ENCODE results near the gene PI4K2B.
"Not testable (repeated sequence)": the region's sequence is repeated elsewhere in the genome, so short reads cannot be mapped to it uniquely, and the experiment has no call there.

PI4K2B gene

DNA sequence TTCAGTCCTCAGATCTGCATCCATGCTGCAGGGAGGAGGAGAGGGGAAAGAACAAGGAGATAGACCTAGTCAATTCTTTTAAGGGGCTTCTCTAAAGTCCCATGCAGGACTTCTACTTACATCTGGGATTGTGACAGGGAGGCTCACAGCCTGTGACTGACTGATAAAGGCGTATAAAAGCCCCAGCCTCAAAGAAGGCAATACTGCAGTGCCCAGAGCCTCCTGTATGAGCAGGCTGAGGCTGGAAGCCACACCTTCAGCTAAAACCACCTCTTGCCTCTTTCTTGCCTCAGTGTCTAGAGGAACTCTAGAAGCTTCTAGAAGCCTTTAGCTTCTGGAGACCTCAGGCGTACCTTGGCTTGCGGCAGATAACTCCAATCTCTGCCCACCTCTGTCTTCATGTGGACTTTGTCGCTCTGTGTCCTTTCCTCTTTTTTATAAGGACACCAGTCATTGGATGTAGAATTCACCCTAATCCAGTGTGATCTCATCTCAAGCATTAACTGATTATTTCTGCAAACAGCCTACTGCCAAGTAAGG, 72.8 kb downstream of the PI4K2B start:
- DNase-seq (ENCODE audit: low read depth in 1 of 2, low spot score in 1 of 2), result no peak

DNA sequence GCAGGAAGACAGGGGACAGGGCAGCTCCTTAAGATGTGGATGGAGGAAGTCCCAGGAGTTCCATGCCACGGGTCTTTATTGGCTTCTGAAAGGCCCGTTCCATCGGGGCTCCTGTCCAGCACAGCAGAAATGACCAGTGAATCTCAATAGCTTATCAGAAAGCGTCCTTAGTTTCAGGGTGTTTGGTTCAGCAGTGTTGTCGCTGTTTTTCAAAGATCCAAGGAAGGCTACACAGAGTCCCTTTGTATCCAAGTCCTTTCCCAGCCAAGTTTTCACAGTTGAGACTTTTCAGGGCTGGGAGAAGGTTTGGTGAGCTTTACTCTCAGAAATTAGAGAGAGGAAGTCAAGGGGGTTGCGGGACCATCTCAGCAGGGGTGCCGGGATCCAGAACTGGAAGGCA, 73.8 kb downstream of the PI4K2B start:
- no peak for DNase-seq (ENCODE audit: low read depth in 1 of 2, low spot score in 1 of 2)

DNA sequence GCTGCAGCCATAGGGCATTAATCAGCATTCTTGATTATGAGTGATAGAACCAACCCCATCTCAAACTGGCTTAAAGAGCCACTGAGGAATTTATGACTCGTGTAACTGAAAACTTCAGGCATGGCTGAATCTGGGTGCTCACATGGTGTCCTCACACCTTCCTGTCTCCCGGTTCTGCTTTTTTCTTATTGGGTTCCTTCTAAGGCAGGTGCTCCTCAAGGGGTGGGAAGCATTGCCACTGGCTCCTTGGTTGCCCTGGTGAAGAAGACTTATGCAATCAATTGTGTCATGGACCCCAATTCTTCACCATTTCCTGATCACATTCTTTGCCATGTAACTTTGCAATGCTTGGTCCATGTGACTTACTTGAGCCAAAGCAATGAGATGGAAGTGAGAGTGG, 74.5 kb downstream of the PI4K2B start:
- DNase-seq (ENCODE audit: low read depth in 1 of 2, low spot score in 1 of 2), result no peak

DNA sequence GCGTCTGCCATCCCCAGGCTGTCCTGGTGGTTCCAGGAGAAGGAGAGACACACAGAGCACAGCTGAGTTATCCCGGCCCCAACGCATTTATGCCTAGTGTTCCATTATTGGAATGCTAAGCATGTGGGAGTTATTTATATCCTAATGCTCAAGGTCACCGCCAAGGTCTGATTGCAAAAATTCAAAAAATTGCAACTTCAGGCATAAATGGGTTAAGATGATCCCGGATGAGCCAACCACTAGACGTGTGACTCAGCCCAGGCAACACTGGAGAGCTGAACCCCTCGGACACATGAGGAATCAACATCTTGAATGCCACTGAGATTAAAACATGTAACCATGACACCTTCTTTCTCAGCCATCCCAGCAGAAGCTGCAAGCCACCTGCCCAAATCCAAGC, 74.9 kb downstream of the PI4K2B start:
- DNase-seq (ENCODE audit: low read depth in 1 of 2, low spot score in 1 of 2), result no peak

DNA sequence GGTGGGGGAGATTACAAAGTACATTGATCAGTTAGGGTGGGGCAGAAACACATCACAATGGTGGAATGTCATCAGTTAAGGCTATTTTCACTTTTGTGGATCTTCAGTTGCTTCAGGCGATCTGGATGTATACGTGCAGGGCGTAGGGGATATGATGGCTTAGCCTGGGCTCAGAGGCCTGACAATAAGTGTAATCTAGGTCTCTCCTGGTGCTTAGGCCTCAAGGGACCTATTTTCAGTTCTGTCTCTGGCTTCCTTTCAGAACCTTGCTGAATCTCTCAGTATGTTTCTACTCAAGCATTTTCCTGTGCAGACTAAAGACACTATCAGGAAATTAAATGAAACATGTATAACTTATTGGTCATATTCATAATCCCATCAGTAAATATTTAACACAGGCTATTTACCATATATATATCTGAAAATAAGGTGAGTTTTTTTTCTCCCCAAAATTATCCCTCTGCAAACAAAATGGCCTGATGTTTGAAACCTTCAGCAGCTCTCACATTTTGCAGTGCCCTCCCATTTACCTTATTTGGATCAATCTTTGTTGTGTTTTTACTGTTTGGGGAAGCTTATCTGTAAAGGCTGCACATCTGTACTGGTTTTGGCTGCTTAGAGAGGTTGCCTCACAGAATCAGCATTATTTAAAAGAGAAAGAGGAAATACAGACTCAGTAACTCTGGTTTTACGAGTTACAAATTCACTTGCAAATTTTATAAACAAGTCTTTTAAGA, 76.4 kb downstream of the PI4K2B start:
- DNase-seq (ENCODE audit: low read depth in 1 of 2, low spot score in 1 of 2), result no peak

DNA sequence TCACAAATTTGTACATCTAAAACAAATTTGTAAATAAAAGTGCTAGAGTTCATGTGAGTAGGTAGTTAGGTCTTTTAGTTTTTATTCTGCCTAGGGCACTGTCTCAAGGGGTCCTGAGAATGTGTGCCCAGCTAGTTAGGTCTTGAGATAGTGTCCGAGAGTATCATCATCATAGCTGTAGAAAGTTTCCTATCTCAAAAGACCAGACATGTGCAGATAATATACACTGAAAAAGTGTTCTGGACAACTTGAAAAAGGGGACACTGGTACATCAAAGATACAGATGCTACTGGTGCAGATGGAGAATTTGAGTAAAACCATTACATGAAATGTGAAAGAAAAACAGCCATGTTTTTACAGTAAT, 77.0 kb downstream of the PI4K2B start:
- DNase-seq (ENCODE audit: low read depth in 1 of 2, low spot score in 1 of 2), result no peak

DNA sequence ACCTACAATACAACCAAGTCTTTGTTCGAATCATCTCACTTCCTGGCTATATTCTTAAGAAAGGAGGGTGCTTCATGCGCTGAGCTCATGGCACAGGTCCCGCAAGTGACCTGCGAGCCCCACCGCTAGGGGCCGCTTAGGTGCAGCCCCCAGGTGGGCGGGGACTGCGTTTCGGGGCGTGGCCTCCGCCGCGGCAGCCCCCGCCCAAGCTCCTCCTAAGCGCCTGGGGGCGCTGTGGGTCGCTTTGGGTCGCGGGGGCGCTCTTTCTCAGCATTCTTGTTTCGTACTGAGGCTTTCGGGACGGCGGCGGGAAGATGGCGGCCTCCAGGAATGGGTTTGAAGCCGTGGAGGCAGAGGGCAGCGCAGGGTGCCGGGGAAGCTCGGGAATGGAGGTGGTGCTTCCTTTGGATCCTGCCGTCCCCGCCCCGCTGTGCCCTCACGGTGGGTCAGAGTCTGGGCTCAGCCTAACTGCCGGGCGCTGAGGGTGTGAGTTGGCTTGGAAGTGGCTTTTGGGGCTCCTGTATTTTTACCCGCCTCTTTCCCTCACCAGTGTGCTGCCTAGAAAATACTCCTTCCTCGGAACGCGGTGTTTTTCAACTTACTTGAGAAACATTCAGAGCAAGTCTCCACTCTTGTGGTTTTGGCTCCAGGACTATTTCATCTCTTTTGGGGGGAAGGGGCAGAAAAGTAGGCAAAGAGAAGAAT, 78.8 kb downstream of the PI4K2B start, which contains the start of gene ZCCHC4:
ZCCHC4 (plus strand) TSS at position 279 of the 705 bp plus-strand sequence; CDS start at position 315, 36 bp downstream.
- DNase-seq (ENCODE audit: low read depth in 1 of 2, low spot score in 1 of 2), result peak; percentile 80 to 85

DNA sequence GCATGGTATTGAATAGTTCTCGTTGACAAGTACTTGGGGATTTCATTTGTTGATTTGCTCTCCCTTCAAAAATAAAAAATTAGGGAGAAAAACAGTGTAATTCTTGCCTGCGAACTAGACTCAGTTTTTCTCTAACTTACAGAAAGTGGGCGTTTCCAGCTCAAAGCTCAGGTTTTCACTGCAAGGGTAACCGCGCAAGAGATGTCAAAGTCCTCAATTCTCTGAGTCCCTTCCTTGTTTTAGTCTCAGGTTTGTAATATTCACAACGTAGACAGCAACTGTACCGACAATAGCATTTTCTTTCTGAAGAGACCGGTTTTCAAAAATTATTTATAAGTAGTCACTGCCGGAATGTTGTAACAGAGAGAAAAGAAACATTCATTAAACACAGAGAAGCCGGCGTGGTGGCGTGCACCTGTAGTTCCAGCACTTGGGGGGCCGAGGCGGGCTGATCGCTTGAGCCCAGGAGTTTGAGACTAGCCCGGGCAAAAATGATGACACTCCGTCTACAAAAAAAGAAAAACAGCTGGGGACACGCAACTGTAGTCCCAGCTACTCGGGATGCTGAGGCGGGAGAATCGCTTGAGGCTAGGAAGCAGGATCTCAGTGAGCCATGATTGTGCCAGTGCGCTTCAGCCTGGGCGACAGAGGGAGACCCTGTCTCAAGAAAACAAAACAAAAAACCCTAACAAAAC, 79.5 kb downstream of the PI4K2B start:
- no peak for DNase-seq (ENCODE audit: low read depth in 1 of 2, low spot score in 1 of 2)

DNA sequence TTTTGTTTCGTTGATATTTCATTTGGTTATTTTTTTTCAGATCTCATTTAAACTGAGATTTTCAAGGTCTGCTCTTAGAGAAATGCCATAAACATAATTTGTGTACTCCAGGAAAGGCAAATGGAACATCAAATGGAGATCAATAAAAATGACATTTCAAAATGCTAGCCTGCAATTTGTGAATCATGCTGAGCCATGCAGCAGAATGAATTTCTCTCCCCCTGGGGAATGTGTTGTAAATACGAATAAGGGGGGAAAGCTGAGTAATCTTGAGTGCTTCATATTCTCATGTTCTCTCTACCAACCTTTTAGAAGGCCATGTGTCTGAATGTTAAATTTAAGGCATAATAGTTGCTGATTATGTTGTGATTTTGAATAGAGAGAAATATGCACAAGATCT, 86.5 kb downstream of the PI4K2B start:
- DNase-seq (ENCODE audit: low read depth in 1 of 2, low spot score in 1 of 2), result no peak

DNA sequence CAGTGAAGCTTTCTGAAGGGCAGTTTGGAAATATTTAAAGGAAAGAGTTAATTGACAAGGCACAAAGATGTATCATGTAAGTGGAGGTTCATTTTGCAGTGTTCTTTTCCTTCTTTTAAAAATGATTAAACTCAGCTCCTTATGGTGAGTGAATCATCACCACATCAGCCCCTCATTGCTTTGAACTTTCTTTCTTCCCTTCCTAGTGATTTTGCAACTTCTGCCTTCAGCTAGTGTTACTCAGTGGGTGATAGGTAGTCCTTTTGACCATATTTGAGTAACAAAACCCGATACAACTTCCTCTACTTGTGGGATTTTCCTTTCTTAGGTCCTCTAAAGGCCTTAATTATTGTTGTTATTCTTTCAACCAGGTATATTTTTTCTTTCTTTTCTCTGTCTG, 86.9 kb downstream of the PI4K2B start:
- no peak for DNase-seq (ENCODE audit: low read depth in 1 of 2, low spot score in 1 of 2)

DNA sequence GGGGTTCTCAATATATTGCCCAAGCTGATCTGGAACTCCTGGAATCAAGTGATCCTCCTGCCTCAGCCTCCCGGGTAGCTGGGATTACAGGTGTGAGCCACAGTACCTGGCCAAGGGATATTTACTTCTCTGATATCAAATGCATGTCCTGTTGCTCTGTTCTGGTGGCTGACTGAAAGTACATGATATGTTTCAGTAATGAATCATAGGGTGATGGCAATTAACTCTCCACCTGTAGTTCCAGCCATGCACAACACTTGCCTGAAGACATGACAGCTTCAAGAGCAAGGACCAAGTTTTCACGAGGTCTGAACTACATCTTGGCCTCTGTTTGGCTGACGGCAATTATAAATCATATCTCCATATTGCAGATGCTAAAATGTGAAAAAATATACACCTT, 87.9 kb downstream of the PI4K2B start:
- no peak for DNase-seq (ENCODE audit: low read depth in 1 of 2, low spot score in 1 of 2)

DNA sequence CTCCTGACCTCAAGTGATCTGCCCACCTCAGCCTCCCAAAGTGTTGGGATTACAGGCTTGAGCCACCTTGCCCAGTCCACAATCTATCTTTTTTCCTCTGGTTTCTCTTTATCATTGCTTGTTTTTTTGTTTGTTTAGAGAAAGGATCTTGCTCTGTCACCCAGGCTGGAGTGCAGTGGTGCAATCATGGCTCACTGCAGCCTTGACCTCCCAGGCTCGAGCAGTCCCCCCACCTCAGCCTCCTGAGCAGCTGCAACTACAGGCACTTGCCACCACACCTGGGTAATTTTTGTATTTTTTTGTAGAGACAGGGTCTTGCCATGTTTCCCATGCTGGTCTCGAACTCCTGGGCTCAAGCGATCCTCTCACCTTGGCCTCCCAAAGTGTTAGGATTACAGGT, 94.6 kb downstream of the PI4K2B start:
- not testable (repeated sequence) for DNase-seq (ENCODE audit: low read depth in 1 of 2, low spot score in 1 of 2)
